Activated T-cell treated with anti-CD3 and anti-CD28 coated beads, Interleukin-2, amount 50 U/mL, for 4 hours (primary cell): ENCODE measurements around the gene RALGAPA2. TPM values are rescaled to one million over a fixed set of nuclear protein-coding genes. Genes with fewer than 3 reads are reported as not detected.

ENCODE experiments used
- ATAC-seq, 2 donors: fragments of 200-7000 bp; cut with Tn5 transposase; one replicate each; pipeline ENCODE4 v1.10.0; 2021
- DNase-seq: peaks from one replicate; pipeline ENCODE4 v3.0.0-alpha.2; 2020
- H3K27me3 Mint-ChIP-seq: one replicate; pipeline ENCODE4 v1.8.0; 2021; ENCODE audit warnings: low read depth, mixed read lengths
- H3K36me3 Mint-ChIP-seq: one replicate; pipeline ENCODE4 v1.8.0; 2022; ENCODE audit warnings: mixed read lengths; ENCODE audit not compliant: insufficient read depth
- H3K4me1 Mint-ChIP-seq: one replicate; pipeline ENCODE4 v1.8.0; 2021; ENCODE audit warnings: low read depth, mixed read lengths
- H3K4me3 Mint-ChIP-seq: one replicate; pipeline ENCODE4 v1.8.0; 2021; ENCODE audit warnings: mild to moderate bottlenecking, moderate library complexity, mixed read lengths
- H3K9me3 Mint-ChIP-seq: one replicate; pipeline ENCODE4 v1.8.0; 2021; ENCODE audit warnings: mixed read lengths
- total RNA-seq, 3 donors: library from RNA; stranded (reverse); gene quantifications; one replicate each; pipeline ENCODE4 v1.2.1, GENCODE V29; 2021

RALGAPA2 gene
- total RNA-seq, 3 donors from 2014 or later = 5.9 to 8.3 (median 7.2) TPM

DNA sequence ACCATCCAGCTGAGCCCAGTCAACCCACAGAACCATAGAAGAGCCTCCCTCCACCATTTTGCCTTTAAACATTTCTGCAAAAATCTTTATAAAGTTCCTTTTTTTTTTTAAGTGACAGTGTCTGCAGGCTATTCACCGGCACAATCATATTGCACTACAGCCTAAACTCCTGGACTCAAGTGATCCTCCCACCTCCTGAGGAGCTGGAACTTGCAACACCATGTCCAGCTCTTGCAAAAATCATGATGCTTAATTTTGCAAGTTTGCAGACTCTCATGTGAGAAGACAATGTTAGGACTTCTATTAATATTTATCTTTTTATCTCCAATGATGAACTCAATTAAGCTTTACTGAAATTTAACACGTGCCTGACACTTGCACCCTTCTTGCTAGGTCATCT, 255.7 kb downstream of the RALGAPA2 start:
- no peak for ATAC-seq
- H3K36me3 Mint-ChIP-seq = peaks cover 25% of the 10 kb centered on the region
- peaks cover 24% of the 10 kb centered on the region for H3K4me1 Mint-ChIP-seq
- no peaks in the 10 kb centered on the region for H3K9me3 Mint-ChIP-seq
- H3K4me3 Mint-ChIP-seq = no peak overlapping the region
- DNase-seq = no peak
- no peaks in the 10 kb centered on the region for H3K27me3 Mint-ChIP-seq

DNA sequence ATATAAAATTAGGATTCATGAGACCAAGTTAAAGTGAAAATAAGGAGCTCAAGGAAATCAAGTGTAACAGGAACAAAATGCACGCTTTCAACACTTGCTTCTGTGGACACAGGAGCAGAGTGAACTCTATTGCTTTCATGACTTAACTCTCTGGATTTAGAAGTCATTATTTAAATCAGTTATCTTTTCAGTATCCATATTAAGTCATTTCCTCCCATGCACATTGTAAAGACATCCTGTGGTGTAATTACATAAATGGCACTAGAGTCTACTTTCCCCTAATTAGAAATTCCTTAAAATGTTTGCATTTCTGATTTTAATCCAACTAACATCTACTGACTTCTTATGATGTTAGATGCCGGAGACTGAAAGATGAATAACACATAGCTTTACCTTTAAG, 256.5 kb downstream of the RALGAPA2 start:
- H3K9me3 Mint-ChIP-seq = no peaks in the 10 kb centered on the region
- H3K4me3 Mint-ChIP-seq = no peak overlapping the region
- no peak for ATAC-seq
- H3K4me1 Mint-ChIP-seq = peaks cover 24% of the 10 kb centered on the region
- no peak for DNase-seq
- H3K36me3 Mint-ChIP-seq = peaks cover 25% of the 10 kb centered on the region
- H3K27me3 Mint-ChIP-seq = no peaks in the 10 kb centered on the region

DNA sequence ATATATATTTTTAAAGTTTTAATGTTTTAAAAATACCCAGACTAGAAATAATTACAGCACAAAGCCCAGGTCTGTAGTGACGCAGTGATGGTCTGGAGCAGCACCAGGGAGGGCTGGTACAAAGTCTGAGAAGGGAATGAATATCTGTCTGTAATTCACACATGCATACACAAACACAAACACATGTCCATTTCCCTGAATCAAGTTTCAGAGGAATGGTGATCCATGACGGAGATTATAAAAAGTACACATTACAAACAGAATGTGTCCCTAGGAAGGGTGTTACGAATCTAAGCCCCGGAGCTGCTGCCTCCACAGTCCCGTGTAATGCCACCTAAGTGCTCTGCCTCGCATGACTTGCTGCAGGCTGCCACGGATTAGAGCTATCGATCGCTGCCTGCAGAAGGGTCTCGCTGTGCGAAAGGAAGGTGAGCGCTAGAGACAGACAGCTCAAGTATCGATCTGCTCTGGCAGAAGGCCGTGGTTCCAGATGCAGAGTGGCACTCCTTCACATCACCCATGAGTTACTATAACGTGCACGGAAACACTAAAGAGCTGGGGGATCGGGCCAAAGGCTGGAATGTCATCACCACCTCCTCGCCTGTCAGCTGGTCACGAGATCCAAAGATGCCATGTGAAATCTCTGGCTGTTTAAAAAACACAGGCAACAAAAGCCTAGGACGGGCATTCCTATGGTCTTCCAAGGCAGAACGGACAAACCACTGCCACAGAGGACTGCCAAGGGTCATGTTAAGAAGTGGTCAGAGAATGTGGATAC, 257.4 kb downstream of the RALGAPA2 start:
- Mint-ChIP-seq H3K9me3 (no peaks in the 10 kb centered on the region), H3K4me1 (peaks cover 26% of the 10 kb centered on the region), H3K4me3 (no peak overlapping the region), H3K36me3 (peaks cover 20% of the 10 kb centered on the region), H3K27me3 (no peaks in the 10 kb centered on the region)
- ATAC-seq (no peak), DNase-seq (no peak)

DNA sequence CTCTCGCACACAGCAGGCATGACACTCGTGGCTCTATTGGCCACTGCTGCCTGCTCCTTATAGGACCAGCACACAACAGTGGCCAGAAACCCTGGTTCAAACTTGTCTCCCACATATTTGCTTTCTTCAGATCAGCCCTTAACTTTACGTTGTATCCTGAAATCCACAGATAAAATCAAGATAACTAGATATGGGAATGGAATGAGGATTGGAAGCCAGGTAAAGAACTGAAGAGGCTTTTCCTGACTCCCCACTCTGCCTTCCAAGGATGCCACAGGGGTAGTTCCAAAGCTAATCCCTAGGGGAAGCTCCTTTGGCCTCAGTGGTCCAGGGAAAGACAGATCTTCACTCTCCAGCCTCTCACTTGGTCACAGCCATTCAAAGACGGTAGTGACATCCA, 258.1 kb downstream of the RALGAPA2 start:
- Mint-ChIP-seq H3K4me1 (peaks cover 26% of the 10 kb centered on the region), H3K4me3 (no peak overlapping the region), H3K9me3 (no peaks in the 10 kb centered on the region), H3K27me3 (no peaks in the 10 kb centered on the region), H3K36me3 (peaks cover 20% of the 10 kb centered on the region)
- ATAC-seq (no peak), DNase-seq (no peak)

DNA sequence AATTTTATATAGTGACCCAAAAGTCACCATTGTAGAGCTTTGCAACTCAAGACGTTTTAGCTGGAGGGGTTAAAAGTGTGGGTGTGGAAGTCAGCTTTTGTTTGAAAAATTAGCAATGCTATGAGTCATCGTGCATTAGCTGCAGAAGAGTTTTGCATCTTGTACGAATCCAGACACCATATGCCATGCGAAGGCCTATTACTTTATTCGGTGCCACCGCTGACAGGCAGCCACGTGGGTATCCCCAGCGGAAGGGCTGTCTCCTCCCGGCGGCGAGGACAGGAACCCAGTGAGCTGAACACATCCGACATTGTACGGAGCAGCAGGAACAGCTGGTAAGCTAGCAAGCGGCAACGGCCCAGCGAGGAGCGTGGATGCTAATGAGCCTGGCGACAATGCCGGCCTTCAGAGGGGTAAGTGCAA, 260.2 kb downstream of the RALGAPA2 start:
- H3K4me3 Mint-ChIP-seq = peak overlapping the region; percentile 76
- H3K4me1 Mint-ChIP-seq = peaks cover 22% of the 10 kb centered on the region

DNA sequence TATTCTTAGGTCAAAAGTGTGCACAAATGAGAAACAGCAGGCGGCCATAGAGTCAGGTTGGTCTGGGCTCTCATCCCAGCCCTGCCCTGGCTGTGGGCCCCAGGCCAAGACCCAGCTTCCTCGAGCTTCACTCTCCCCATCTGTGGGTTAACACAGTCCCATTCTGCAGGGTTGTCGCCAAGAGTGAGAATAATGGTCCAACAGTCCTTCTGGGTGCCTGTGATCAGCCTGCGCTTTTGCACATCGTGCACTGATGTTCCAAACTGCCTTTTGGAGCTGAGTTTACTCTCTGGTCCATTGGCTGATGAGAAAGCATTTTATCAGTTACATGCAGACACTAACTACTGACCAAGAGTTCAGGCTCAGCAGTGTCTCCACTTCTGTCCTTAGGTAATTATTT, 261.9 kb downstream of the RALGAPA2 start:
- no peak overlapping the region for H3K4me3 Mint-ChIP-seq
- no peaks in the 10 kb centered on the region for H3K9me3 Mint-ChIP-seq
- ATAC-seq = no peak
- H3K4me1 Mint-ChIP-seq = peaks cover 21% of the 10 kb centered on the region
- peaks cover 11% of the 10 kb centered on the region for H3K36me3 Mint-ChIP-seq
- no peak for DNase-seq
- H3K27me3 Mint-ChIP-seq = no peaks in the 10 kb centered on the region

More for the DNA sequence above, 260.2 kb downstream of the RALGAPA2 start:
- Mint-ChIP-seq H3K27me3 (no peaks in the 10 kb centered on the region), H3K36me3 (peaks cover 19% of the 10 kb centered on the region), H3K9me3 (no peaks in the 10 kb centered on the region)
- ATAC-seq (peak; percentile 94 to 95), DNase-seq (peak; percentile 42)

DNA sequence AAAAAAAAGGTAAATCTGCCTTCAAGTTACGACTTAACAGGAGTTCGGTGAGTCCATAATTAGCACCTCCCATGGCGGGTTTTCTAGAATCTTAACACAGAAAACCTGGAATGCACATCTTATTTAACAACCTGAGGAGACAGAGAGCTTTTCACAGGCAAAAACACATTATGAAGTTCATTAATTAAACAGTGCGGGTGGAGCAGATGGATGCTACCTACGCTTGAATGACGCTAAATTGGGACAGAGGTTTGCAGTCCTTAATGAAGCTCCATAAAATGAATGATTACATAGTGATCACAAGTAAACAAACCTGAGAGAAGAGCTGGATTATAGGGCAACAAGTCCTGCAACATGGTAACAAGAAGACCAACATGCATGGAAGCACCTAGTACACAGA, 263.6 kb downstream of the RALGAPA2 start:
- no peak overlapping the region for H3K4me3 Mint-ChIP-seq
- DNase-seq (no peak), ATAC-seq (no peak)
- no peaks in the 10 kb centered on the region for H3K27me3 Mint-ChIP-seq
- H3K9me3 Mint-ChIP-seq = no peaks in the 10 kb centered on the region
- peaks cover 19% of the 10 kb centered on the region for H3K4me1 Mint-ChIP-seq
- peaks cover 7% of the 10 kb centered on the region for H3K36me3 Mint-ChIP-seq

DNA sequence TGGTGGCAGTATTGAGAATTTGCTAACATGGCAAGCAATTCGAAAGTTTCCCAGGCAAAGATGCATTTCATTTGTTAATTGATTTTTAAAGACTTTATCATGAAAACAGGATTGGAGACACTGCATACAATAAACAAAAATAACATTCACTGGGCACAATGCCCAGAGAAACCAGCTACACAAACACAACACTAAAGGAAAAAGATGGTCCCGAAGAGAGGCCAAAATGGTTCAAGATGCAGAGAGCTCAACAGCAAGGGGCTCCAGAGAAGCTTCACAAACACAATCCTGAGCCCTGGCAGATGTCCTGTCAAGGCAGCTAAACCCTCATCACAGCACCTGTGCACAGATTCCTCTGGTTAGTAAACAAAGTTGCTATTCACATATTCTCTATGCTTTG, 265.2 kb downstream of the RALGAPA2 start:
- DNase-seq = no peak
- no peak overlapping the region for H3K4me3 Mint-ChIP-seq
- H3K27me3 Mint-ChIP-seq = no peaks in the 10 kb centered on the region
- H3K9me3 Mint-ChIP-seq = no peaks in the 10 kb centered on the region
- peaks cover 3% of the 10 kb centered on the region for H3K4me1 Mint-ChIP-seq
- no peak for ATAC-seq
- peaks cover 8% of the 10 kb centered on the region for H3K36me3 Mint-ChIP-seq

DNA sequence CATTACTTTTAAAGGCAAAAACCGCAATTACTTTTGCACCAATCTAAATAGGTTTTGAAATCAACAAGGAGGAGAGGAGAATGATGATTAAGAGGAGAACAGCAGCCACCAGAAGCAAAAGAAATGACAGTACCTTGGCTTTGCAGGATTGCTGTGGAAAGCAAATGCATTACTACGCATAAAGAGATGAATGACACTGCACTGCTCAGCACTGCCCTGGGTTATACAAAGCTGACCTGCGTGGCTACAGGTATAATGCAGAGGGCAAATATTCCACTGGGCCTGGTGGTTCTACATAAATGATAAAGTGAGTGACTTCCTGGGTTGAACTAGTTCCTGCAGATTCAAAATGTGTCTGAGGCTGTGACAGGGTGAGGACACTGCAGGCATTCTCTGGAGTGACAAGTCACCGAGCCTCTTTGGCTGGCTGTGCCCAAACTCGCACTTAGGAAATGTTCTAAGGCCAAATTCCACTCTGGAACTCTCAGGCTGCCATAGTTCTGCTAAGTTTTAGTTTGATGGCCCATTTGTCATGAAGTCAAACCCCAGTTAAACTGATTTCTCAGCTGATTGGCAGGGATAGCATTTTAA, 265.9 kb downstream of the RALGAPA2 start:
- Mint-ChIP-seq H3K4me1 (peaks cover 2% of the 10 kb centered on the region), H3K36me3 (peaks cover 9% of the 10 kb centered on the region), H3K4me3 (no peak overlapping the region), H3K27me3 (no peaks in the 10 kb centered on the region), H3K9me3 (no peaks in the 10 kb centered on the region)
- DNase-seq (no peak), ATAC-seq (no peak)

DNA sequence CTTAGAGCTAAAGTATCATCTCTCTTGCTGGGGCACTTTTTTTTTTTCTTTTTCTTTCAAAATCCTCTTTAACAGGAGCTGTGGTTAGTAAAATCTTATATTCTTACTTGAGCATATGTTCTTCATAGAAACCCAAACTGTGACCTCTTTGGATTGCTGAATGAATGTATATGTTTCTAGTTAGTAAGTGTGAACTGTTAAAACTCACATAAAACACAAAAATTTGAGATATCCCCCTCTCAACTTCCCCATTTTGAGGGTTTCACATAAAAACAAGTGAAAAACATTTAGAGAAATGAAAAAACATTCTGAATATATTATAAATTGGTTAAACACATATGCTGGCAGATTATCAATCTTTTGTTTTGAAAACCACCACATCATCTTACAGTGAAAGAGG, 266.4 kb downstream of the RALGAPA2 start:
- no peaks in the 10 kb centered on the region for H3K9me3 Mint-ChIP-seq
- no peaks in the 10 kb centered on the region for H3K27me3 Mint-ChIP-seq
- no peak overlapping the region for H3K4me3 Mint-ChIP-seq
- DNase-seq = no peak
- H3K36me3 Mint-ChIP-seq = peaks cover 10% of the 10 kb centered on the region
- no peak for ATAC-seq
- H3K4me1 Mint-ChIP-seq = peaks cover 2% of the 10 kb centered on the region

DNA sequence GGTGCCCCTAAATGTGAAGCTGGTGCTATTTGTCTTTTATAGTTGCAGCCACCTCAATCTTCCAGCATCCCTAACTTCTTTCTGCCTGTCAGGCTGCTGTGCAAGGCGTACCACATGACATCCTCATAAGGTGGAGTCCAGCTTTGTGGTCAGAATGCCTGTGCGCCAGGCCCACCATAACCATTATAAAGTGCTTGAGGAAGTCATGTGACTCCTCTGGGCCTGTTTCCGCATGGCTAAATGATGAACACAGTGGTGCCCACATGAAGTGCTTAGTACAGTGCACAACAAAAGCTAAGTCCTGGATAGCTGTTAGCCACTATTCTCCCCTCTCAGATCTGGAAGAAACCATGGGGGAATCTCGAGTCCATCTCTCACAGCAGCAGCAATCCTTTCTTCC, 268.9 kb downstream of the RALGAPA2 start:
- no peaks in the 10 kb centered on the region for H3K27me3 Mint-ChIP-seq
- H3K4me1 Mint-ChIP-seq = no peaks in the 10 kb centered on the region
- H3K4me3 Mint-ChIP-seq = no peak overlapping the region
- ATAC-seq (no peak), DNase-seq (no peak)
- H3K36me3 Mint-ChIP-seq = peaks cover 11% of the 10 kb centered on the region
- no peaks in the 10 kb centered on the region for H3K9me3 Mint-ChIP-seq

DNA sequence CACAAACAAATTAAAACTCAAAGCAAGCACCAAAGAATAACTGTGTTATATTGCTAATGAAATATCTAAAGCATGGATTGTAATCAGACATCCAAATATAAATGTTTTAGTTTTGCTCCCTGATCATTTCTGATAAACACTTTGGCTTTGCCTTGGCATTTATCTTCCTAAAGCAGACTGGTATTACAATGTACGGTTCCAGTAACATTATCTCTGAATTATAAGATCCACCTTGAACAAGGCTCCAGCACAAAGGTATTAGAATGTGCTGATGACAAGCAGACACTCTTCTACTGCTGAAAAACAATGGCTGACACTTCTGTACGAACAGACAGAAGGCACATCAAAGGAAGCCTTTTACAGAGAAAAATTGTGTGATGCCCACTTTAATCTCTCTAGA, 270.0 kb downstream of the RALGAPA2 start:
- Mint-ChIP-seq H3K4me3 (no peak overlapping the region), H3K36me3 (peaks cover 14% of the 10 kb centered on the region), H3K4me1 (no peaks in the 10 kb centered on the region), H3K27me3 (no peaks in the 10 kb centered on the region), H3K9me3 (no peaks in the 10 kb centered on the region)
- ATAC-seq = no peak
- DNase-seq = no peak

DNA sequence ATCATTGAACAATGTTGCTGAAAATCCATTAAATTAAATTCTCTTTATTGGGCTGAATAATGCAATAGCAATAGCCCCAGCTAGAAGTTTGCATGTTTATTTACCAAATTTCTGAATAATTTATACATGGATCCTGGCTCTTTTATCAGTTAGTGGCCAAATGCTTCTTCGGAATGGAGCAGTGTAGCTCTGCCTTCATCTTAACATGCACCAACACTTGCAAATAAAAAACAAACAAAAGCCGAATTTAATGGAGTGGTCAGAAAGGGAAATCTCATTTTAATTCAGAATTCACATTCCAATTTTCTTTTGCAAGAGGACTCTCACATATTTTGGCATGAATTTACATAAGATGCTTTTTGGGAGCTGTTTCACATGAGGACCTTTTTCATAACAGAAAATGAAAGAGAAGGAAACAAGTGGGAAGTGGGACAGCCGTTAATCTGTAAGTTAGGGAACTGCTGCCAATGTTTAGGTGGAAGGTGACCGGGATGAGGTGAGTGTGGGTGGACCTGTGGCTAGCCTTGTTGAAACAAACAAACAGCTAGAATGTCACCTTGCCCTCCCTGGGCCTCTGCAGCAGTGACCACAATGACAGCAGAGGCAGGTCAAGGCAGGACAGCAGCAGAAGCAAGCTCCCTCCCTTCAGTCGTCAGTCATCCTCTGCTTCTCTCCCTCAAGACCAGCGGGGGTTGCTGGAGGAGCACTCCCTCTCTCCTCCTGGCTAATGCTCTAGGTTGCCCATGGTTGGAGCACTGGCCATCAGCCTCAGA, 271.4 kb downstream of the RALGAPA2 start:
- ATAC-seq (no peak), DNase-seq (no peak)
- peaks cover 17% of the 10 kb centered on the region for H3K36me3 Mint-ChIP-seq
- no peak overlapping the region for H3K4me3 Mint-ChIP-seq
- no peaks in the 10 kb centered on the region for H3K9me3 Mint-ChIP-seq
- H3K27me3 Mint-ChIP-seq = no peaks in the 10 kb centered on the region
- no peaks in the 10 kb centered on the region for H3K4me1 Mint-ChIP-seq

DNA sequence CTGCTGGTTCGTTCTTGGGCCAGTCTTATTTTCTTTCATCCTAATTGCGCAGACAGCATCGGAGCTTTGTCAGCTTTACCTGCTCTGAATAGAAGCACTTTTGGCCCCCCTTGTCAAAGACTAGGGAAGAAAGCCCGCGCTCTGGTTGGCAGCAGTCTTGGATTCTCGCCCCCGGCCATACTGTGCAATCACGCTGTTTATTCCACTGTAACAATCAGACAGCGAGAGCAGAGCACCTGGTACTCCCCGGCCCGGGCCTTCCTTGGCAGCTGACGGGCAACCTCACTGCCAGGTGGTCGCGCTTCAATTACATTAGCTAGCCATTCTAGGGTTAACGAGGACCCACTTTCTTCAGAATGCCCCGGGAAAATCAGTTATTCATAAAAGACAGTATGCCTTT, 272.0 kb downstream of the RALGAPA2 start:
- H3K36me3 Mint-ChIP-seq = peaks cover 17% of the 10 kb centered on the region
- no peaks in the 10 kb centered on the region for H3K4me1 Mint-ChIP-seq
- ATAC-seq (no peak), DNase-seq (no peak)
- no peaks in the 10 kb centered on the region for H3K27me3 Mint-ChIP-seq
- no peak overlapping the region for H3K4me3 Mint-ChIP-seq
- H3K9me3 Mint-ChIP-seq = no peaks in the 10 kb centered on the region
